PC-3 (cell line): Measurements from ENCODE around the gene WDR6. TPM values are rescaled to one million over a fixed set of nuclear protein-coding genes. Genes with fewer than 3 reads are reported as not detected.

Source experiments
- ATAC-seq: fragments of 200-7000 bp; cut with Tn5 transposase; 2 replicates; pipeline ENCODE4 v1.9.1; 2020; ENCODE audit warnings: mild to moderate bottlenecking, moderate library complexity
- BruUV-seq: library from RNA; stranded (reverse); fragments of 400-500 nt; replicated peaks from 2 replicates; lab custom pipeline; 2021; lab: Mats Ljungman, UMichigan
- CTCF ChIA-PET: fragments of 300-600 bp; sonication (Branson Sonifier 250); formaldehyde crosslinking; loops from one replicate; lab custom pipeline; 2022; ENCODE audit warnings: antibody characterized with exemption; lab: Charles Lee
- POLR2A ChIA-PET: fragments of 300-600 bp; sonication (Branson Sonifier 250); formaldehyde crosslinking; loops from one replicate; lab custom pipeline; 2022; ENCODE audit warnings: antibody characterized with exemption; ENCODE audit not compliant: unreplicated experiment; lab: Charles Lee
- DNase-seq: peaks from one replicate; pipeline ENCODE4 v3.0.0-alpha.2; 2015
- H2AFZ ChIP-seq: fragments of 300-600 bp; sonication (generic); 2 replicates; pipeline ENCODE4 v1.6.0; 2016; ENCODE audit warnings: antibody characterized with exemption, low read length
- H3F3A ChIP-seq: fragments of 300-600 bp; sonication (generic); one replicate; pipeline ENCODE4 v1.6.0; 2017; ENCODE audit warnings: antibody characterized with exemption, low read length, control low read depth, mild to moderate bottlenecking; ENCODE audit not compliant: unreplicated experiment
- H3K27ac ChIP-seq: fragments of 300-600 bp; sonication (generic); 2 replicates; pipeline ENCODE4 v1.5.1; 2016; ENCODE audit warnings: mild to moderate bottlenecking, low read length
- H3K27me3 ChIP-seq: fragments of 300-600 bp; sonication (generic); 2 replicates; pipeline ENCODE4 v1.6.1; 2016; ENCODE audit warnings: low read length, mixed read lengths
- H3K36me3 ChIP-seq: fragments of 300-600 bp; sonication (generic); 2 replicates; pipeline ENCODE4 v1.6.1; 2016; ENCODE audit warnings: low read depth, mixed run types, low read length, mixed read lengths
- H3K4me1 ChIP-seq: fragments of 300-600 bp; sonication (generic); 2 replicates; pipeline ENCODE4 v1.5.1; 2016; ENCODE audit warnings: low read length; ENCODE audit not compliant: insufficient read depth
- H3K4me2 ChIP-seq: fragments of 300-600 bp; sonication (generic); 2 replicates; pipeline ENCODE4 v1.6.0; 2016; ENCODE audit warnings: low read length
- H3K4me3 ChIP-seq: fragments of 300-600 bp; sonication (generic); 2 replicates; pipeline ENCODE4 v1.5.1; 2016; ENCODE audit warnings: mild to moderate bottlenecking, low read length, mixed read lengths
- H3K79me2 ChIP-seq: fragments of 300-600 bp; sonication (generic); 2 replicates; pipeline ENCODE4 v1.6.1; 2017; ENCODE audit warnings: low read length, mixed read lengths
- H3K9ac ChIP-seq: fragments of 300-600 bp; sonication (generic); 2 replicates; pipeline ENCODE4 v1.6.0; 2016; ENCODE audit warnings: mild to moderate bottlenecking, low read length
- H3K9me2 ChIP-seq: fragments of 300-600 bp; sonication (generic); replicated peaks from 2 replicates; pipeline ENCODE4 v1.6.1; 2016; ENCODE audit warnings: mixed run types, low read length, mixed read lengths
- H3K9me3 ChIP-seq: fragments of 300-600 bp; sonication (generic); 2 replicates; pipeline ENCODE4 v1.6.1; 2016; ENCODE audit warnings: low read length, mixed read lengths
- H4K20me1 ChIP-seq: fragments of 300-600 bp; sonication (generic); 2 replicates; pipeline ENCODE4 v1.6.1; 2016; ENCODE audit warnings: low read length, mixed read lengths
- CTCF ChIP-seq: fragments of 300-600 bp; sonication (generic); conservative IDR thresholded peaks from 2 replicates; pipeline ENCODE4 v1.5.1; 2017; ENCODE audit warnings: antibody characterized with exemption, low read depth, mild to moderate bottlenecking, low read length
- EZH2 ChIP-seq: fragments of 300-600 bp; sonication (generic); IDR thresholded peaks from one replicate; pipeline ENCODE4 v1.6.1; 2017; ENCODE audit warnings: antibody characterized with exemption, mild to moderate bottlenecking, low read length; ENCODE audit not compliant: unreplicated experiment
- EZH2phosphoT487 ChIP-seq: fragments of 300-600 bp; sonication (generic); IDR thresholded peaks from 2 replicates; pipeline ENCODE4 v1.6.1; 2018; ENCODE audit warnings: mild to moderate bottlenecking, antibody characterized with exemption, low read length, borderline replicate concordance
- intact Hi-C: fragments of 100-400 bp; cut with micrococcal nuclease; formaldehyde crosslinking; loops from 2 replicates; pipeline ENCODE4 v1.9.0; 2023
- total RNA-seq: library from RNA; depleted of rRNA; stranded (reverse); fragments of >200 nt; gene quantifications from 2 replicates; pipeline ENCODE4 v1.2.3, GENCODE V29; 2014

The WDR6 gene
- total RNA-seq, 1 experiment from 2014 or later: 92.7 TPM

- ATAC-seq: no peak
- ChIA-PET CTCF (no interaction called here), POLR2A (no interaction called here)
- H4K20me1 ChIP-seq: no peaks in the 10 kb centered on the region; the same call in 1 of the 2 replicates
- H3K4me3 ChIP-seq: no peak overlapping the region
- H3K79me2 ChIP-seq: no peaks in the 10 kb centered on the region; the same call in 1 of the 2 replicates
- no TSS peak for BruUV-seq
- H2AFZ ChIP-seq: no peak overlapping the region
- no peak overlapping the region for H3K9ac ChIP-seq
- no peaks in the 10 kb centered on the region for H3K4me1 ChIP-seq
- H3K27ac ChIP-seq: no peak overlapping the region
- H3F3A ChIP-seq: no peaks in the 10 kb centered on the region
- intact Hi-C loops: no loop called here
- no peaks in the 10 kb centered on the region for H3K9me3 ChIP-seq
- TF ChIP-seq CTCF (no peak), EZH2phosphoT487 (no peak), EZH2 (no peak)
- H3K9me2 ChIP-seq: no peaks in the 10 kb centered on the region
- no peak for DNase-seq
- no peak overlapping the region for H3K4me2 ChIP-seq
- H3K27me3 ChIP-seq: no peaks in the 10 kb centered on the region
- peaks cover 25% of the 10 kb centered on the region for H3K36me3 ChIP-seq
These were observed 44.9 kb upstream of the WDR6 start for GRCh38 chr3:48962340-48962739.

GRCh38 chr3:48962939-48963338 lies 44.3 kb upstream of the WDR6 start:
- CTCF ChIA-PET: no interaction called here
- TF ChIP-seq CTCF (no peak), EZH2 (no peak), EZH2phosphoT487 (no peak)

GRCh38 chr3:48963591-48963990 lies 43.6 kb upstream of the WDR6 start:
- Histone ChIP-seq H3K27me3 (no peaks in the 10 kb centered on the region), H3K9me3 (no peaks in the 10 kb centered on the region), H4K20me1 (no peaks in the 10 kb centered on the region; the same call in 1 of the 2 replicates), H3K36me3 (peaks cover 31% of the 10 kb centered on the region), H3K4me3 (no peak overlapping the region), H3K9ac (no peak overlapping the region), H3K79me2 (no peaks in the 10 kb centered on the region), H3K4me2 (no peak overlapping the region), H2AFZ (no peak overlapping the region), H3K4me1 (no peaks in the 10 kb centered on the region), H3K9me2 (no peaks in the 10 kb centered on the region), H3F3A (no peaks in the 10 kb centered on the region), H3K27ac (no peak overlapping the region)
- no peak for DNase-seq
- TF ChIP-seq EZH2phosphoT487 (no peak), CTCF (no peak), EZH2 (no peak)
- POLR2A ChIA-PET: no interaction called here
- CTCF ChIA-PET: no interaction called here
- BruUV-seq: no TSS peak
- intact Hi-C loops: no loop called here
- ATAC-seq: no peak

More at GRCh38 chr3:48962939-48963338, 44.3 kb upstream of the WDR6 start:
- Histone ChIP-seq H3K36me3 (peaks cover 28% of the 10 kb centered on the region), H4K20me1 (no peaks in the 10 kb centered on the region; the same call in 1 of the 2 replicates), H3K9me3 (no peaks in the 10 kb centered on the region), H3K27ac (no peak overlapping the region), H3K79me2 (no peaks in the 10 kb centered on the region), H2AFZ (no peak overlapping the region), H3K27me3 (no peaks in the 10 kb centered on the region), H3K4me1 (no peaks in the 10 kb centered on the region), H3K4me3 (no peak overlapping the region), H3K9ac (no peak overlapping the region), H3K9me2 (no peaks in the 10 kb centered on the region), H3F3A (no peaks in the 10 kb centered on the region), H3K4me2 (no peak overlapping the region)
- intact Hi-C loops: no loop called here
- ATAC-seq: no peak
- POLR2A ChIA-PET: no interaction called here
- no peak for DNase-seq
- BruUV-seq: no TSS peak
